GF-D8 (cell line): ENCODE measurements around the gene HOXA10.

Experiments used
- DNase-seq: peaks from one replicate; lab custom pipeline; 2025; lab: John Stamatoyannopoulos, UW

The HOXA10 gene

GRCh38 chr7:27128776-27129728, 45.1 kb downstream of the HOXA10 start:
- no peak for DNase-seq

- DNase-seq: no peak
These were observed 46.1 kb downstream of the HOXA10 start for GRCh38 chr7:27128034-27128433.

- no peak for DNase-seq
These were observed 47.4 kb downstream of the HOXA10 start for GRCh38 chr7:27126596-27127327.

DNA sequence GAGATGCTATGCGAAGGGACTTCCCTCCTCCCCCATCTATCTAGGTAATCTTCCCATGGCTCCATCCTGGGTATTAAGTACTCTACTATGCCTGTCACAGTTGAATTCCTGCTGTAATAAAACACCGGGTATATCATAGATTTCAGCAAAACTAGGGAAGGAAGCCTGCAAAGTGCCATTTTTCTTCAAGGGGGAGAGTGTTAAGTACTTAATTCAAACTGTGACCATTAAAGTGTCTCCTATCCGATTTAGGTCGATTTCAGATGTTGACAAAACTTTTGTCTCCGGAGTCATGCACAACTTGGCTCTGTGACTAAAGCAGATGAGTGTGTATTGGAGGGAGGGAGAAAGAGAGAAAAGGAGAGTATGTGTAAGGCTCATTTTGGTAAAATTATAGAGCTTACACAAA, 48.1 kb downstream of the HOXA10 start:
- no peak for DNase-seq

DNA sequence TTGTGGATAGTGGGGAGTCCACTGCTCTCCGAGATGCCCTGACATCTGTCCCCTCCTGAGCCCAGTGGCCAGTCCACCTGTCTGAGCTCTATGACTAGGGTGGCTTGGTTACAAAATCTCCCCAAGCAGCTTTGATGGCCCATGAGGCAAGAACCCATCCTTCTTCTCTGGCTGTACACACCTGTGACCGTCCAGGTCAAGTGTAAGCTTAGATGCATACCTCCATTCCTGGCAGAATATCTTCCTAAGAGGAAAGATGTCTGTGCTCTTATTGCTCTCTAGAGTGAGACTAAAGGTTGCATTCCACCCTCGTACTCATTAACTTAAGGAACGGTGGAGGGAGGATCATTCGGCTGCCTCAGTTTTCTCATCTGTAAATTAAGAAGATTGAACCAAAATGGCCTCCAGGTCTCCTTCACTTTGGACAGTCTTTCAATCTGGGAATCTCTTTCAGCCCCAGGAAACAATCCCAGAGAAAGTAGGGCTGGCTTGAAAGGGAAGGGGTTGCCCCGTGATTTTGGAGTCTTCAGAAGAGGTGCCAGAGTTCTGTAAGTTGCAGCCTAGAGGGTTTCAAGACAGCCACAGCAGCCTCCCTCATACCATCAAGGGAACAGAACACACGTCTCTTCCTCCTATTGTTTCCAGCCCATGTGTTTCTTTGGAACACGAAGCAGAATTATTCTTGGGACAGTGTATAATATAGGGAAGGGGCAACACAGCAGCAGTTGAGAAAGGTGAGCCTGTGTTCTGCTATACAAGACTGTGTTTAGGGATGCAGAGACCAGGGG, 49.0 kb downstream of the HOXA10 start:
- no peak for DNase-seq

DNA sequence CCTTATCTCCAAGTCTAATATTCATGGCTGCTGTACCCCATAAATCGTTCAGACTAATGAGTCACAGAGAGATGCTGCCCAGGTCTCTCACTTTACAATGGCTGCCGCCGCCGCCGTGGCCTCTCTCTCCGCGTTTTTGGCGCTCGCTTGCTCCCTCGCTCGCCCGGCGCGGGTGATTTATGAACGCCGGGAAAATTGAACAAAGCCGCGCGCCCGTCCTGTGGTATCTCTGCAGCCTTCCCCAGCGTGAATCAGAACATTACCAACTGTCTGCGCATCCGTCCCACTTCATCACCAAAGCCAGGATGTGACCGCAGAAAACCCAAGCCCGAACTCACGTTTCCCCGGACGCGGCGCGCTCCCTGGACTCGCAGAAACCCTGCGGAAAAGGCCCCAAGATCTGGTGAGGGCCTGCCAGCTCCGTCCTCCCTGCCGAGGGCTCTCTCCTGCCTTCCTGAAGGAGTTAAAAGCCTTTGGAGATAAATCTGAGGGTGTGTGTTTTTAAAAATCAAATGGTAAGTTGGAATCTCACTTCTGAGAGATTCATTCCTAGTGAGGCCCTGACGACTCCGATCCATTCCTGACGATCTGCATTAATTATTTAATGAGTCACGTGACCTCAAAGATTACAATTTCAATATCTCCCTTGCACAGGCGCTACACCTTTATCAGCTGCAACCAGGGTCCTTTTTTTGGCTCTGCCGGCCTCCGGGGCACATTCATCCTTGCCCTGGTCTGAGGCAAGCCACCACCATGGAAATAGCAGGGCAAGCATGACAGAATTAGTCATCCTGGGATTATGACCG, 49.8 kb downstream of the HOXA10 start:
- no peak for DNase-seq

DNA sequence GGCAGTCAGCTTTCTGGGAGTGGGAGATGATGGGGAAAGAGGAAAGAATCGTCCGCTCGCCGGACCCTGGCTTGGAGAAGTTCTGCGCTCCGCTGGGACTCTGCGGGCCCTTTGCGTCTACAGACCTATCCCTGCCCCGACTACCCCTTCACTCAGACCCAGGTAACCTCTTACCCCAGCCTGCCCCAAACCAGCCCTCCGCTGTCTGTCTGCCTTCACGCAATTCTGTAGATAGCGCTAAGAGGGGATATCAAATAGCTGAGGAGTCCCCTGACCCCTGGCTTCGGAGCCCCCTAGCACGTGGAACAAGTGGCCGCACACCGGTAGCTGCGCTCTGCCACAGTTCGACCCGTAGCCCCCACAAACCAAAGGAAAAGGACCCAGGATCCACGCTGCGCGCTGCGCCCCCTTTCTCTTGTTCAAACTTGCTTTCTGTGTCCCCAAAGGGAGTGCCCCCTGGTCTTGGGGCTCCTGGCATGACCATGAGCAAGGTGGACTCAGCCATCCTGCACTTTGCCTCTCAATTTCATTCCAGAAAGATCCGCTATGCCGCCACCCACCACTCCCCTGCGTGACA, 50.6 kb downstream of the HOXA10 start:
- no peak for DNase-seq

GRCh38 chr7:27123007-27123476, 51.1 kb downstream of the HOXA10 start:
- DNase-seq: no peak

DNA sequence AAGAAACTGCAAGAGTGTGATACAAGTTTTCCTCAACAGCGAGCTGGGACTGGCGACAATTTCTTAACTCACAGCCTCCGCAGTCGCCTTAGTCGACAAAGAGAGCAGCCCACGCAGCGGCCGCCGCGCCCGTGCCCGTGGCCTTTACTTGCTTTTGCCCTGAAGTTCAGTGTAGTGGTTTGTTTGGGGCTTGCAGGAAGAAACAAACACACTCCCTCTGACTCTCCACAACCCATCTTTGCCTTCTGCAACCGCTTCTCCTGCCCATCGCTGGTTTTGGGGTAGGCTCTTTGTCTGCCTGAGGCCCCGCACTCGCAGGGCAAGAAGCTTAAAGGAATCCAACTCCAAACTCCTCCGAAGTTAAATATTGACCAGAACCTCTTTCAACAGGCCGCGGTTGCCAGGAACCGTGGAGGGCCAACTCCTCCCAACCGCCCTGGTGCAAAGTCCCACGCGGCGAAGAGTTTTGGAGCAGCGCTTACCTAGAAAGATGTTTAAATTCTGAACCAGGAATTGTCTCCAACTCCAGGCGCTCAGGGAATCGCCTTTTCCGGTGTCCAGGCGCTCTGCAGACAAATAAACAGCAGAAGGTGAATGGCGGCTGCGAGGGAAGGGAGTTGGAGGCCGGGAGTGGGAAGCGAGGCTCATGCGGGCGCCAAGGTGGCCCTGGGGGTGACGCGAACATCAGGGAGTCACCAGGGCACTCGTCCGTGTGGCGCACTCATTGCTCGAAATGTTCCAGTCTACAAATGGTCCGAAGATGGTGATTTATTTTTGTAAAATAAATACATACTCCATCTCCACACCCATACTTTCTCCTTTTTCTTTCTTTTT, 51.8 kb downstream of the HOXA10 start:
- DNase-seq: no peak

DNA sequence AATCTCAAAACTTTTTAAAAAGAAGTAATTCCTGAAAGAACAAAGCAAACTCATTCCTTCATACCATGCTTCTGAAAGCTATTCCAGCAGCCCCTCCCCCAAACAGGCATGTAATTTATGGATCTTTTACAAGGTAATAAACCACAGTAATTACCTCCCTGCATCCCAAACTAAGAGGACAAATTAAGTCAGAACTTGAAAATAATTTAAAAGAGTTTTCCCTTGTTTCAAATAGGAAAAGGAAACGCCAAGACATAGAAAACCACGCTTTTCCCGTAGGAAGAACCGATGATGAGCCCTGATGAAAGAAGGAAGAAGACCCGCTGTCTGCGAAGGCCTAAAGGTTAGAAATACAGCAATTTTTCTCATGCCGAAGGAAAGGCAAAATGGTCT, 52.4 kb downstream of the HOXA10 start:
- no peak for DNase-seq
